H1 (cell line): ENCODE data around the gene NSF. TPM values are rescaled to one million over a fixed set of nuclear protein-coding genes. Genes with fewer than 3 reads are reported as not detected.

Experiments used
- polyA plus RNA-seq, 7 experiments: library from polyadenylated mRNA; depleted of rRNA in 3 of 7; stranded (reverse) in 5 of 7; unstranded in 2 of 7; fragments of >200 nt in 5 of 7; fragments of 200-250 nt in 2 of 7; gene quantifications; 1 replicate in 5 of 7; 2 replicates in 1 of 7; 4 replicates in 1 of 7; pipeline versions ENCODE4 v1.2.1 to v1.2.3, GENCODE V29; 2011 to 2013; ENCODE audit warnings: missing spikeins in 2 of 7, mixed read lengths in 2 of 7
- total RNA-seq: library from RNA; stranded (reverse); fragmentation: NEBNext Ultra II Directional; extraction: Animal tissue kit (Norgen Biotek cat#: 25700); gene quantifications from 2 replicates; pipeline ENCODE4 v1.2.1, GENCODE V29; 2021
- TF ChIP-seq, protein P1 (sequence below): fragments of 300-600 bp; sonication (generic); IDR thresholded peaks from 2 replicates; pipeline ENCODE4 v1.7.1; 2012; ENCODE audit warnings: low read length, moderate library complexity, mild to moderate bottlenecking, inconsistent platforms; ENCODE audit not compliant: insufficient replicate concordance

The NSF gene
- total and polyA plus RNA-seq, 2 of the 8 experiments (the other 6 are each of a cell fraction or from before 2014, with no cell fraction given), result 13.0 to 27.7 TPM

- TF ChIP-seq, protein P1, sequence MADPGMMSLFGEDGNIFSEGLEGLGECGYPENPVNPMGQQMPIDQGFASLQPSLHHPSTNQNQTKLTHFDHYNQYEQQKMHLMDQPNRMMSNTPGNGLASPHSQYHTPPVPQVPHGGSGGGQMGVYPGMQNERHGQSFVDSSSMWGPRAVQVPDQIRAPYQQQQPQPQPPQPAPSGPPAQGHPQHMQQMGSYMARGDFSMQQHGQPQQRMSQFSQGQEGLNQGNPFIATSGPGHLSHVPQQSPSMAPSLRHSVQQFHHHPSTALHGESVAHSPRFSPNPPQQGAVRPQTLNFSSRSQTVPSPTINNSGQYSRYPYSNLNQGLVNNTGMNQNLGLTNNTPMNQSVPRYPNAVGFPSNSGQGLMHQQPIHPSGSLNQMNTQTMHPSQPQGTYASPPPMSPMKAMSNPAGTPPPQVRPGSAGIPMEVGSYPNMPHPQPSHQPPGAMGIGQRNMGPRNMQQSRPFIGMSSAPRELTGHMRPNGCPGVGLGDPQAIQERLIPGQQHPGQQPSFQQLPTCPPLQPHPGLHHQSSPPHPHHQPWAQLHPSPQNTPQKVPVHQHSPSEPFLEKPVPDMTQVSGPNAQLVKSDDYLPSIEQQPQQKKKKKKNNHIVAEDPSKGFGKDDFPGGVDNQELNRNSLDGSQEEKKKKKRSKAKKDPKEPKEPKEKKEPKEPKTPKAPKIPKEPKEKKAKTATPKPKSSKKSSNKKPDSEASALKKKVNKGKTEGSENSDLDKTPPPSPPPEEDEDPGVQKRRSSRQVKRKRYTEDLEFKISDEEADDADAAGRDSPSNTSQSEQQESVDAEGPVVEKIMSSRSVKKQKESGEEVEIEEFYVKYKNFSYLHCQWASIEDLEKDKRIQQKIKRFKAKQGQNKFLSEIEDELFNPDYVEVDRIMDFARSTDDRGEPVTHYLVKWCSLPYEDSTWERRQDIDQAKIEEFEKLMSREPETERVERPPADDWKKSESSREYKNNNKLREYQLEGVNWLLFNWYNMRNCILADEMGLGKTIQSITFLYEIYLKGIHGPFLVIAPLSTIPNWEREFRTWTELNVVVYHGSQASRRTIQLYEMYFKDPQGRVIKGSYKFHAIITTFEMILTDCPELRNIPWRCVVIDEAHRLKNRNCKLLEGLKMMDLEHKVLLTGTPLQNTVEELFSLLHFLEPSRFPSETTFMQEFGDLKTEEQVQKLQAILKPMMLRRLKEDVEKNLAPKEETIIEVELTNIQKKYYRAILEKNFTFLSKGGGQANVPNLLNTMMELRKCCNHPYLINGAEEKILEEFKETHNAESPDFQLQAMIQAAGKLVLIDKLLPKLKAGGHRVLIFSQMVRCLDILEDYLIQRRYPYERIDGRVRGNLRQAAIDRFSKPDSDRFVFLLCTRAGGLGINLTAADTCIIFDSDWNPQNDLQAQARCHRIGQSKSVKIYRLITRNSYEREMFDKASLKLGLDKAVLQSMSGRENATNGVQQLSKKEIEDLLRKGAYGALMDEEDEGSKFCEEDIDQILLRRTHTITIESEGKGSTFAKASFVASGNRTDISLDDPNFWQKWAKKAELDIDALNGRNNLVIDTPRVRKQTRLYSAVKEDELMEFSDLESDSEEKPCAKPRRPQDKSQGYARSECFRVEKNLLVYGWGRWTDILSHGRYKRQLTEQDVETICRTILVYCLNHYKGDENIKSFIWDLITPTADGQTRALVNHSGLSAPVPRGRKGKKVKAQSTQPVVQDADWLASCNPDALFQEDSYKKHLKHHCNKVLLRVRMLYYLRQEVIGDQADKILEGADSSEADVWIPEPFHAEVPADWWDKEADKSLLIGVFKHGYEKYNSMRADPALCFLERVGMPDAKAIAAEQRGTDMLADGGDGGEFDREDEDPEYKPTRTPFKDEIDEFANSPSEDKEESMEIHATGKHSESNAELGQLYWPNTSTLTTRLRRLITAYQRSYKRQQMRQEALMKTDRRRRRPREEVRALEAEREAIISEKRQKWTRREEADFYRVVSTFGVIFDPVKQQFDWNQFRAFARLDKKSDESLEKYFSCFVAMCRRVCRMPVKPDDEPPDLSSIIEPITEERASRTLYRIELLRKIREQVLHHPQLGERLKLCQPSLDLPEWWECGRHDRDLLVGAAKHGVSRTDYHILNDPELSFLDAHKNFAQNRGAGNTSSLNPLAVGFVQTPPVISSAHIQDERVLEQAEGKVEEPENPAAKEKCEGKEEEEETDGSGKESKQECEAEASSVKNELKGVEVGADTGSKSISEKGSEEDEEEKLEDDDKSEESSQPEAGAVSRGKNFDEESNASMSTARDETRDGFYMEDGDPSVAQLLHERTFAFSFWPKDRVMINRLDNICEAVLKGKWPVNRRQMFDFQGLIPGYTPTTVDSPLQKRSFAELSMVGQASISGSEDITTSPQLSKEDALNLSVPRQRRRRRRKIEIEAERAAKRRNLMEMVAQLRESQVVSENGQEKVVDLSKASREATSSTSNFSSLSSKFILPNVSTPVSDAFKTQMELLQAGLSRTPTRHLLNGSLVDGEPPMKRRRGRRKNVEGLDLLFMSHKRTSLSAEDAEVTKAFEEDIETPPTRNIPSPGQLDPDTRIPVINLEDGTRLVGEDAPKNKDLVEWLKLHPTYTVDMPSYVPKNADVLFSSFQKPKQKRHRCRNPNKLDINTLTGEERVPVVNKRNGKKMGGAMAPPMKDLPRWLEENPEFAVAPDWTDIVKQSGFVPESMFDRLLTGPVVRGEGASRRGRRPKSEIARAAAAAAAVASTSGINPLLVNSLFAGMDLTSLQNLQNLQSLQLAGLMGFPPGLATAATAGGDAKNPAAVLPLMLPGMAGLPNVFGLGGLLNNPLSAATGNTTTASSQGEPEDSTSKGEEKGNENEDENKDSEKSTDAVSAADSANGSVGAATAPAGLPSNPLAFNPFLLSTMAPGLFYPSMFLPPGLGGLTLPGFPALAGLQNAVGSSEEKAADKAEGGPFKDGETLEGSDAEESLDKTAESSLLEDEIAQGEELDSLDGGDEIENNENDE, result no peak
Observed at GRCh38 chr17:46805771-46806170, 215.3 kb downstream of the NSF start (continued).
